ENCODE results near the gene GHITM.
"Not testable (repeated sequence)": the region's sequence is repeated elsewhere in the genome, so short reads cannot be mapped to it uniquely, and the experiment has no call there.

Gene GHITM

DNA sequence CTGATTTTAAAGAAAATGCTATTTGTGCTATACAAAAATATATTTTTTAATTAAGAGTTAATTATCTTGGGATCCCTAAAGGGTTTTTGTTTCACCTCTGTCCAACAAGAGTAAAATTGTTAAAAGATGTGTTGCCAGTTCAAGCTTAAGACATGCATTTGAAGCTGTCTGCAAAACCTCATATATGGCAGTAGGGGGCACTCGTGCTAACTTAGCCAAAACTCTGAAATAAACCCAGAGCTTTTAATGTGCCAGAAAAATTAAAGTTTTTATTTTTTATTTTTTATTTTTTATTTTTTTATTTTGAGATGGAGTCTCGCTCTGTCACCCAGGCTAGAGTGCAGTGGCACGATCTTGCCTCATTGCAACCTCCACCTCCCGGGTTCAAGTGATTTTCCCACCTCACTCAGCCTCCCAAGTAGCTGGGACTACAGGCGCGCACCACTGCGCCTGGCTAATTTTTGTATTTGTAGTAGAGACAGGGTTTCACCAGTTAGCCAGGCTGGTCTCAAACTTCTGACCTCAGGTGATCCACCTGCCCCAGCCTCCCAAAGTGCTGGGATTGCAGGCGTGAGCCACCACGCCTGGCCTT is 8.8 kb downstream of the GHITM start:
- DNase-seq (ENCODE audit: low spot score), result peak; percentile 39

DNA sequence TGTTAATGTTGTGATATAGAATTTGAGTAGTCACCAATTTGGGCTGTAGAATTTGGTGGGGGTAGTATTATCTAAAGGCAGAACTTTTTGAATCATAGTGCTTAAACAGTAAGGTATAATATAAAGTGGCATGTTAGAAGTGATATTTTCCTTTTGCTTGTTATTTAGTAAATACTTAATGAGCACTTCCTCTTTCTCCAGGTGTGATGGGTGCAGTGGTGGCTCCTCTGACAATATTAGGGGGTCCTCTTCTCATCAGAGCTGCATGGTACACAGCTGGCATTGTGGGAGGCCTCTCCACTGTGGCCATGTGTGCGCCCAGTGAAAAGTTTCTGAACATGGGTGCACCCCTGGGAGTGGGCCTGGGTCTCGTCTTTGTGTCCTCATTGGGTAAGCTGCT is 10.5 kb downstream of the GHITM start:
- no peak for DNase-seq (ENCODE audit: low spot score)

DNA sequence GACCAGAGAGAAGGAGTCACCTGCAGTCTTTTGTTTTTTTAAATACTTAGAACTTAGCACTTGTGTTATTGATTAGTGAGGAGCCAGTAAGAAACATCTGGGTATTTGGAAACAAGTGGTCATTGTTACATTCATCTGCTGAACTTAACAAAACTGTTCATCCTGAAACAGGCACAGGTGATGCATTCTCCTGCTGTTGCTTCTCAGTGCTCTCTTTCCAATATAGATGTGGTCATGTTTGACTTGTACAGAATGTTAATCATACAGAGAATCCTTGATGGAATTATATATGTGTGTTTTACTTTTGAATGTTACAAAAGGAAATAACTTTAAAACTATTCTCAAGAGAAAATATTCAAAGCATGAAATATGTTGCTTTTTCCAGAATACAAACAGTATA is 13.5 kb downstream of the GHITM start:
- DNase-seq (ENCODE audit: low spot score), result no peak

DNA sequence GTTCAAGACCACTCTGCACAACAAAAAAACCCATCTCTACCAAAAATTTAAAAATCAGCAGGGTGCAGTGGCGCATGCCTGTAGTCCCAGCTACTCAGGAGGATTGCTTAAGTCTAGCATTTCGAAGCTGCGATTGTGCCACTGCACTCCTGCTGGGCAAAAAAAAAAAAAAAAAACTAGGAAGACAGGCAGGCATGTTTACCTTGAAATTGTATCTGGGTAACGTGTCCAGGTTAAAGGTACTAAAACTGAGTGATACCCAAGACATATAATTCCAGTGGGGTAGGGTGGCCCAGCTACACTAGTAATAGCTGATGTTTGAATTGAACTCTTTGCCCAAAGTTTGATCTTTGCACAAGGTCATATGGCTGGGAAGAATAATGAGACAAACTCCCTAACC is 16.2 kb downstream of the GHITM start:
- no peak for DNase-seq (ENCODE audit: low spot score)

DNA sequence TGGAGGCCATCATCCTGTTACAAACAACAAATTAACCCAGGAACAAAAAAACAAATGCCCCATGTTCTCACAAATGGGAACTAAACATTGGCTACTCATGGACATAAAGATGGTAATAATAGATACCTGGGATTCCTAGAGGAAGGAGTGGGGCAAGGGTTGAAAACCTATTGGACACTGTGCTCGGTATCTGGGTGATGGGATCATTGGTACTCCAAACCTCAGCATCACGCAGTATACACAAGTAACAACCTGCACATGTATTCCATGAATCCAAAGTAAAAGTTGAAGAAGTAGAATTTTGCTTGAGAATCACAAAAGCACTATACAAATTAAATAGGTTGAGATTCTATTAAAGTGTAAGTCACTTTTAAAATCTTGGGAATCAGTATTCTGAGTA is 16.7 kb downstream of the GHITM start:
- DNase-seq (ENCODE audit: low spot score), result no peak

DNA sequence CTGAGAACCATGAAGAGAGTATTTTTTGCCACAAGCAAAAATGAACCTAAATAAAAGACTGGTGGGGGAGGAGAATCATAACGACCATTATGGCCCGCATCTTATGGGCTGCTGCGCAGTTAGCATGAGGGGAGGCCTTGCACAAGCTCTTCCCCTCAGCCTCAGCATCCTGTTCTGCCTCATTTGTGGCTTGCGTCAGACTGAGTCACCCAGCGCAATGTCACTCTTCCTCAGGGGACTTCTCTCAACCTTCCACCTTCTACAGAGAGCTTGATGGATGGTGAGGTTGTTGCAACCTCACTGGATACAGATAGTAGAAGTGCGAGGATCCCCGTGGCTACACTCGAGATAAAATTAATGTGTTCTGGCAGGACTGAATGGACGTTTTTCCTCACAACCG is 17.5 kb downstream of the GHITM start:
- DNase-seq (ENCODE audit: low spot score), result no peak

- no peak for DNase-seq (ENCODE audit: low spot score)
These were observed 18.8 kb downstream of the GHITM start for GRCh38 chr10:84158061-84158460.

- DNase-seq (ENCODE audit: low spot score), result no peak
These were observed 19.2 kb downstream of the GHITM start for GRCh38 chr10:84158550-84158949.

DNA sequence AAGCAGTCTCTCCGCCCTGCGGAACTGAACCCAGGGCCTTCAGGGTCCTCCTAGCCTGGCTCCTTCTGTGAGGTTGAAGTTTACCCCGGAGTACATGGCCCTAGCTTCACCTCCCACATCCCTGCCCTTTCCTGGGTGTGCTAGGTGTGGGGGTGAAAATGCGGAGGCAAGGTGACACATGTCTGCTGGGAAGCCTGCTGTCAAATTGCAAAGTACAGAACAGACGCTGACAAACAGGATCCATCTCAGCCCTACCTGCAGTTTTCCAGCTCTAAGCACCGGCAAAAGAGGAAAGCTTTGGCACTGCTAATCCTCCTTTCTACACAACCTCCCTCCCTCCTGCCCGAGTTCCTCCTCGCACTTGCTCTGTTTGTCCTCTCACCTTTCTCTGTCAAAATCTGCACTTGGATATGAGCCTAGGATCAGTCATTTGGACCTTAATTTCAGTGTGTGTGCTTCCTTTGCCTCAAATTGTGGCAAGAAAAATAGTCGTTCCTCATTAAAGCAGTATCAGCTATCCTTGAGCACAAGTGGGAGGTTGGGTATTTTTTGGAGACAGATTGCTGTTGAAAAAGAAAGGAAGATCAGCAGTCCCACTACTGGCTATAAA is 19.9 kb downstream of the GHITM start:
- no peak for DNase-seq (ENCODE audit: low spot score)

DNA sequence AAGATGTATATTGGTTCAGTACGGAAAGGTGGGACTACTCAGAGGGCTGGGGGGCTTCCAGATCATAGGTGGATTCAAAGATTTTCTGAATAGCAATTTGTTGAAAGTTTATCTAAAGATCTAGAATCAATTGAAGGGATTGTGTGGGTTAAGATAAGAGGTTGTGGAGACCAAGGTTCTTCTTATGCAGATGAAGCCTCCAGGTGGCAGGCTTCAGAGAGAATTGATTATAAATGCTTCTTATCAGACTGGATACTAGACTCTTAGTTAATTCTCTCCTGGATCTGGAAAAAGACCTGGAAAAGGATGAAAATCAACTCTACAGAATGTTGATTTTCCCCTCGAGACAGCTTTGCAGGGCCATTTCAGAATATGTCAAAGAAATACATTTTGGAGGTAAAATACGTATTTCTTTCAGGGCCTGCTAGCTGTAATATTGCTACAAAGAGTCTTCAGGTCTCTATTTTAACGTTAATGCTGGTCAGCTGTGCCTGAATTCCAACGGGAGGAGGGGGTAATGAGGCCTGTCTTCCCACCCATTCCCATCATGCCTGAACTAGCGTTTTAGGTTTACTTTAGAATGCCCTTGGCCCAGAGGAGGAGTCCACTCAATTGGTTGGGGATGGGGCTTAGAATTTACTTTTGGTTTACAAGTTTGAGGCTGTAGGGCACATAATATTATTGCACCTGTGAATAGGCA is 21.5 kb downstream of the GHITM start:
- no peak for DNase-seq (ENCODE audit: low spot score)

DNA sequence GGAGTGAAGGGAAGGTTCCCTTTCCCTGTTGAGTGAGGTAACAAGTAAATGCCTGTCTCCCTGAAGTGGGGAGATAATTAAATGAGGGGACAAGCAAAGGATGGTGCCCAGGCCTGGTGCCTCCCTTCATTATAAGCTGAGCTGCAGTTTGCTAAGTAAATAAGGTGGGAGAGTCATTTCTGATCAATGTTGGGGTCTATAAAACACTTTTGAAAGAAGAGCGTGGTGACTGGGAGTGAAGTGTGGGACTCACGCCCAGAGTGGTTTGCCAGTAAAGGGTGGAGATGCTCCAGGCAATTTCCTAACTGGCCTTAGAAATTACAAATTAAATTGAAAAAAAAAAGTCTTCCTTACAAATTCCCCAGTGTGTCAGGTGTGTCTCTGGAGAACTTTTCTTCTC is 24.7 kb downstream of the GHITM start:
- DNase-seq (ENCODE audit: low spot score), result no peak

DNA sequence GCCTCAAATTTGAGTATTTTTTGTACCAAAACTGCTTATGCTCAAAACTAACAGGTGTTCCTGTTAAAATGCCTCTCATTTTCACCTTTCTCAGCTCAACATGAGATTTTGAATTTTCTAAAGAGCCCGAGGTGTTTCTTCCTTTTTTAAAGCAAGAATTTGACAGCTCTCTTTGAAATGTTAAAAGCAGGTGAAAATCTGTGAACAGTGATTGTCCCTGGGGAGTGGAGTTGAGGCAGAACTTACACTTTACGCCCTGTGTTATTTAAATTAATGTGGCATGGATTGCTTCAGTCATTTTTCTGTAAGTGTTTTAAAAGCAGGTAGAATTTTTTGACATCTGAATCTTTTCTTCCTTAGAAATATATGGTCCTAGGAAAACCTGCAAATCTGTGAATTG is 25.1 kb downstream of the GHITM start:
- no peak for DNase-seq (ENCODE audit: low spot score)

DNA sequence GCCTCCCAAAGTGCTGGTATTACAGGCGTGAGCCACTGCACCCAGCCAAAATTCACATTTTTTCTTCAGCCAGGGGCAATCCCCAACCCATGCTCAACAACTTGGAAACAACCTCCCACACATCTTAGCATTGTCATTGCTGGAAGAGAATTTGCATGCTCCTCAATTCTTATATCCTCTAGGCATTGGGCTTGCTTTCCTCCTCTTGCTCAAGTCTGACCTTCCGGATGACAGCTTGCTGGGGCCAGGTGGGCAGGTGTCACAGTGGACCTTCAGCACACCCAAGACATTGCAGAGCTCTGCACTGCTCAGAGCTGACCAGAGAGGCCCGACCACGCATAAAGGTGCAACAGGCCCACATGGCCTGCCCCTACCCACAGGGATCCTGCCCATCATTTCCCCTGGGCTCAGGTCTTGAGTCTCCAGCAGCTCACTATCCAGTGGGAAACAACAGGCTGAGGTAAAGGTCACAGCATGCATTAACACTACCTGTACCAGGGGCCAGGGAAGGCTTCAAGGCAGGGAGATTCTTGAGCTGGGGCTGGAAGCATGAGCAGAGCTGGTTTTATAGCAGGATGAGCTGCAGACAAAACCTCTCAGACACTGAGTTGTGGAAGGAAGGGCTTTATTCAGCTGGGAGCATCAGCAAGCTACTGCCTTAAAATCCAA is 27.4 kb downstream of the GHITM start:
- DNase-seq (ENCODE audit: low spot score), result no peak

DNA sequence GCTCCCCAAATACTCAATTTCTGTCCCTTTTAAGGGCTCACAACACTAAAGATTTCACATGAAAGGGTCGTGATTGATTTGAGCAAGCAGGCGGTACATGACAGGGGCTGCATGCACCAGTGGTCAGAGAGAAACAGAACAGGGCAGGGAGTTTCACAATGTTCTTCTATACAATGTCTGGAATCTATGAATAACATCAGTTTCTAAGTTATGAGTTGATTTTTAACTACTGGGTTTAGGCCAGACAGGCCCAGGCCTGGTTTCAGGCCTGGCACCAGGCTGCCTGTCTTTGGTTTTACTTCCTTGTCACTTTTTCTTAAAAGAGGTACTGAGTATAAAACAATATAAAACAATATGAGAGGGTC is 28.0 kb downstream of the GHITM start:
- DNase-seq (ENCODE audit: low spot score), result not testable (repeated sequence)

GRCh38 chr10:84168382-84168781 is 29.1 kb downstream of the GHITM start:
- DNase-seq (ENCODE audit: low spot score), result not testable (repeated sequence)

GRCh38 chr10:84171237-84171636 is 31.9 kb downstream of the GHITM start:
- not testable (repeated sequence) for DNase-seq (ENCODE audit: low spot score)

DNA sequence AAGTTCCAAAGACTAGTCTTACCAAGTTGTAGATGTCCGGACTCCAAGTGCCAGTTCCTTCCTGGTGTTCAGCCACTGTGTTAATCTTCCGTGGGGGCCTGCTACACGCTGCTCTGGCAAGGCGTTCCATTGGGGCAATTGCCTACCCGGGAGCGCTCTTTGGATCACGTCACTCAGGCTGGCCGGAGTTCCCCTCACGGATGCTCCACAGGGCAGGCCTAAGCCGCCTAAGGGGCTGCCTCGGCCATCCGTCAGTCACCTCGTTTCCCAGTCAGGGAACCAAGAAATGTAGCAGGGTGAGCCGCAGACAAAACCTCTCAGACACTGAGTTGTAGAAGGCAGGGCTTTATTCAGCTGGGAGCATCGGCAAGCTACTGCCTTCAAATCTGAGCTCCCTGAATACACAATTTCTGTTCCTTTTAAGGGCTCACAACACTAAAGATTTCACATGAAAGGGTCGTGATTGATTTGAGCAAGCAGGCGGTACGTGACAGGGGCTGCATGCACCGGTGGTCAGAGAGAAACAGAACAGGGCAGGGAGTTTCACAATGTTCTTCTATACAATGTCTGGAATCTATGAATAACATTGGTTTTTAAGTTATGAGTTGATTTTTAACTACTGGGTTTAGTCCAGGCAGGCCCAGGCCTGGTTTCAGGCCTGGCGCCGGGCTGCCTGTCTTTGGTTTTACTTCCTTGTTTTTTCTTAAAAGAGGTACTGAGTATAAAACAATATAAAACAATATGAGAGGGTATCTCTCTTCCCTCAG is 32.6 kb downstream of the GHITM start:
- DNase-seq (ENCODE audit: low spot score), result not testable (repeated sequence)

GRCh38 chr10:84172467-84173356 is 33.4 kb downstream of the GHITM start:
- DNase-seq (ENCODE audit: low spot score), result no peak

- DNase-seq (ENCODE audit: low spot score), result no peak
These were observed 34.2 kb downstream of the GHITM start, which contains the start of gene GPR15LG for GRCh38 chr10:84173501-84173929. TSS of gene GPR15LG (plus strand) at chr10:84173801. CDS start at chr10:84173852, 51 bp downstream.

DNA sequence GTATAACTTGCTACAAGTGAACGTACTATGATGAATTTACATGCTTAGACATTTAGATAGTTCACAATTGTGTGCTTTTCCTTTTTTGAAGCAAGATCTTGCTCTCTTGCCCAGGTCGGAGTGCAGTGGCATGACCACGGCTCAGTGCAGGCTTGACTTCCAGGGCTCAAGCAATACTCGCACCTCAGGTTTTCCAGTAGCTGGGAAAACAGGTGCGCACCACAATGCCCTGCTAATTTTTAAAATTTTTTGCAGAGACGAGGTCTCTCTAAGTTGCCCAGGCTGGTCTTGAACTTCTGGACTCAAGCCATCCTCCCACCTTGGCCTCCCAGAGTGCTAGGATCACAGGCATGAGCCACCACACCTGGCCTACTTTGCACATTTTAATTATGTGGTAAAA is 36.1 kb downstream of the GHITM start:
- DNase-seq (ENCODE audit: low spot score), result no peak

DNA sequence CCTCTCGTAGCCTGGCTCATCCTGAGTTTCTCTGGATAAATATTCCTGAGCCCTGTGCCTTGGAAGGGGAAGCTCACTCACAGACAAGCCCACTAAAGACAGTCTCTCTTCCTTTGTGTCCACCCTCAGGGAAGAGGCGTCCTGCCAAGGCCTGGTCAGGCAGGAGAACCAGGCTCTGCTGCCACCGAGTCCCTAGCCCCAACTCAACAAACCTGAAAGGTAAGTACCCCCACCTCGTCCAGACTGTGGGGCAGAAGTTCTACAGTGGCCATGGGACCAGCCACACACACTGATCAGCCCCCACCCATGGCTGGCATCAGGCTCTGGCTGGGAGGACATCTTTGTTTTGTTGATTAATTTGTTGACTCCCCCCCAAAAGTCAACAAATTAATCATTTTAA is 37.0 kb downstream of the GHITM start:
- DNase-seq (ENCODE audit: low spot score), result no peak

Measured in AG08396 (cell line).